Measurements from ENCODE around the gene APOB. TPM values are rescaled to one million over a fixed set of nuclear protein-coding genes. Genes with fewer than 3 reads are reported as not detected.
A peak's percentile ranks its signal among the peaks of the same experiment; 100 is the strongest.

The APOB gene
- total and polyA plus RNA-seq, 2 of the 13 experiments (the other 11 are each of a cell fraction or from before 2014, with no cell fraction given) = 1,569 to 2,515 TPM

DNA sequence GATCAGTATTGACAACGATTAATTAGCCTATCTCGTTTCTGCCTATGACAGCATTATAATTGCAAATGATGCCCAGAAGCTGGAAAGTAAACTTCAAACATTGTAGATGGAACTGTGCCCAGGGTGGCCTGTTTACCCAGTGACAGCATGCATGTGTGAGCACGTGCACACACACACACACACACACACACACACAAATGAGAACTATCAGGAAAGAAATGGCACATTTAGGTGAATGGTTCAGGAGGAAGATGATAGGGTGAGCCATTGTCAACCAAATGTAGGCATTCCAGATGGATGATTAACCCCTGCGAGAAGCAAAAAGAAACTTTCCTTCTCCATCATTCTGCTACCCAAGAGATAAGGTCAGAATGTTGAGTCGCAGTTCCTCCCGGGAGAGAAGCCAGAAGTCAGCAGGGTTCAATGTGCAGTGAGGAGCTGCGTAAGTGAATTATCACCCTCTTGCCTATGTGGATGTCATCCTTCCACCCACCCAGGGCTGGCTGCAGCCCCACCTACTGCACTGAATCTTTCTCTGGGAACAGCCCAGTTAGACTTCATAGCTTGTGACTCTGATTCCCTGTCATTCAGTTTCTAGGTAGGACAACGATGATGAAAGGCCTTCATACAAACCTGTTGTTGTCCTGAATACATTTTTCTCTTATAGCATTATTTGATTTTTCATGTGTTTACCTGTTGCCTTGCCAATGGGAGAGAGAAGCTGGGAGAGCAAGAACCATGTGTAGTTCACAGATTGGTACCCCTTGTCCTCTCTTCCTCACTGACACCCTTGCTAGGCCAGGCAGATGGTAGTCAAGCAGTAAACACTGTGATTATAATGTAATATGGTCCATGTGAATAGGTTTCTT, 3.5 kb upstream of the APOB start (continued):
- TF ChIP-seq, protein P1, sequence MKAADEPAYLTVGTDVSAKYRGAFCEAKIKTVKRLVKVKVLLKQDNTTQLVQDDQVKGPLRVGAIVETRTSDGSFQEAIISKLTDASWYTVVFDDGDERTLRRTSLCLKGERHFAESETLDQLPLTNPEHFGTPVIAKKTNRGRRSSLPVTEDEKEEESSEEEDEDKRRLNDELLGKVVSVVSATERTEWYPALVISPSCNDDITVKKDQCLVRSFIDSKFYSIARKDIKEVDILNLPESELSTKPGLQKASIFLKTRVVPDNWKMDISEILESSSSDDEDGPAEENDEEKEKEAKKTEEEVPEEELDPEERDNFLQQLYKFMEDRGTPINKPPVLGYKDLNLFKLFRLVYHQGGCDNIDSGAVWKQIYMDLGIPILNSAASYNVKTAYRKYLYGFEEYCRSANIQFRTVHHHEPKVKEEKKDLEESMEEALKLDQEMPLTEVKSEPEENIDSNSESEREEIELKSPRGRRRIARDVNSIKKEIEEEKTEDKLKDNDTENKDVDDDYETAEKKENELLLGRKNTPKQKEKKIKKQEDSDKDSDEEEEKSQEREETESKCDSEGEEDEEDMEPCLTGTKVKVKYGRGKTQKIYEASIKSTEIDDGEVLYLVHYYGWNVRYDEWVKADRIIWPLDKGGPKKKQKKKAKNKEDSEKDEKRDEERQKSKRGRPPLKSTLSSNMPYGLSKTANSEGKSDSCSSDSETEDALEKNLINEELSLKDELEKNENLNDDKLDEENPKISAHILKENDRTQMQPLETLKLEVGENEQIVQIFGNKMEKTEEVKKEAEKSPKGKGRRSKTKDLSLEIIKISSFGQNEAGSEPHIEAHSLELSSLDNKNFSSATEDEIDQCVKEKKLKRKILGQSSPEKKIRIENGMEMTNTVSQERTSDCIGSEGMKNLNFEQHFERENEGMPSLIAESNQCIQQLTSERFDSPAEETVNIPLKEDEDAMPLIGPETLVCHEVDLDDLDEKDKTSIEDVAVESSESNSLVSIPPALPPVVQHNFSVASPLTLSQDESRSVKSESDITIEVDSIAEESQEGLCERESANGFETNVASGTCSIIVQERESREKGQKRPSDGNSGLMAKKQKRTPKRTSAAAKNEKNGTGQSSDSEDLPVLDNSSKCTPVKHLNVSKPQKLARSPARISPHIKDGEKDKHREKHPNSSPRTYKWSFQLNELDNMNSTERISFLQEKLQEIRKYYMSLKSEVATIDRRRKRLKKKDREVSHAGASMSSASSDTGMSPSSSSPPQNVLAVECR (CRISPR knock-in tag; IDR thresholded peaks at IDR 0.05; ENCODE audit: borderline replicate concordance) = peak; percentile 68; the same call in 1 of the 2 replicates
- TF ChIP-seq ZNF34 (CRISPR knock-in tag; IDR thresholded peaks at IDR 0.05; ENCODE audit: borderline replicate concordance) (0 out of 2 replicates have a peak, but pooled peaks have one; percentile 44), ZNF230 (CRISPR knock-in tag; IDR thresholded peaks at IDR 0.05) (0 out of 2 replicates have a peak, but pooled peaks have one; percentile 29), ZNF678 (CRISPR knock-in tag; IDR thresholded peaks at IDR 0.05) (no peak), KLF6 (CRISPR knock-in tag; IDR thresholded peaks at IDR 0.05) (no peak), KDM2A (CRISPR knock-in tag; IDR thresholded peaks at IDR 0.05; ENCODE audit: borderline replicate concordance, low read depth) (0 out of 2 replicates have a peak, but pooled peaks have one; percentile 20)
- TF ChIP-seq, protein P2, sequence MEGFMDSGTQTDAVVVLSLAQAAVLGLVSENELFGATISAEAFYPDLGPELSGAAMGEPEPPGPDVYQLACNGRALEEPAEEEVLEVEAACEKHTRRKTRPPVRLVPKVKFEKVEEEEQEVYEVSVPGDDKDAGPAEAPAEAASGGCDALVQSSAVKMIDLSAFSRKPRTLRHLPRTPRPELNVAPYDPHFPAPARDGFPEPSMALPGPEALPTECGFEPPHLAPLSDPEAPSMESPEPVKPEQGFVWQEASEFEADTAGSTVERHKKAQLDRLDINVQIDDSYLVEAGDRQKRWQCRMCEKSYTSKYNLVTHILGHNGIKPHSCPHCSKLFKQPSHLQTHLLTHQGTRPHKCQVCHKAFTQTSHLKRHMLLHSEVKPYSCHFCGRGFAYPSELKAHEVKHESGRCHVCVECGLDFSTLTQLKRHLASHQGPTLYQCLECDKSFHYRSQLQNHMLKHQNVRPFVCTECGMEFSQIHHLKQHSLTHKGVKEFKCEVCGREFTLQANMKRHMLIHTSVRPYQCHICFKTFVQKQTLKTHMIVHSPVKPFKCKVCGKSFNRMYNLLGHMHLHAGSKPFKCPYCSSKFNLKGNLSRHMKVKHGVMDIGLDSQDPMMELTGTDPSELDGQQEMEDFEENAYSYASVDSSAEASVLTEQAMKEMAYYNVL (CRISPR knock-in tag; IDR thresholded peaks at IDR 0.05; ENCODE audit: borderline replicate concordance) = 0 out of 2 replicates have a peak, but pooled peaks have one; percentile 21
- TF ChIP-seq, protein P3, sequence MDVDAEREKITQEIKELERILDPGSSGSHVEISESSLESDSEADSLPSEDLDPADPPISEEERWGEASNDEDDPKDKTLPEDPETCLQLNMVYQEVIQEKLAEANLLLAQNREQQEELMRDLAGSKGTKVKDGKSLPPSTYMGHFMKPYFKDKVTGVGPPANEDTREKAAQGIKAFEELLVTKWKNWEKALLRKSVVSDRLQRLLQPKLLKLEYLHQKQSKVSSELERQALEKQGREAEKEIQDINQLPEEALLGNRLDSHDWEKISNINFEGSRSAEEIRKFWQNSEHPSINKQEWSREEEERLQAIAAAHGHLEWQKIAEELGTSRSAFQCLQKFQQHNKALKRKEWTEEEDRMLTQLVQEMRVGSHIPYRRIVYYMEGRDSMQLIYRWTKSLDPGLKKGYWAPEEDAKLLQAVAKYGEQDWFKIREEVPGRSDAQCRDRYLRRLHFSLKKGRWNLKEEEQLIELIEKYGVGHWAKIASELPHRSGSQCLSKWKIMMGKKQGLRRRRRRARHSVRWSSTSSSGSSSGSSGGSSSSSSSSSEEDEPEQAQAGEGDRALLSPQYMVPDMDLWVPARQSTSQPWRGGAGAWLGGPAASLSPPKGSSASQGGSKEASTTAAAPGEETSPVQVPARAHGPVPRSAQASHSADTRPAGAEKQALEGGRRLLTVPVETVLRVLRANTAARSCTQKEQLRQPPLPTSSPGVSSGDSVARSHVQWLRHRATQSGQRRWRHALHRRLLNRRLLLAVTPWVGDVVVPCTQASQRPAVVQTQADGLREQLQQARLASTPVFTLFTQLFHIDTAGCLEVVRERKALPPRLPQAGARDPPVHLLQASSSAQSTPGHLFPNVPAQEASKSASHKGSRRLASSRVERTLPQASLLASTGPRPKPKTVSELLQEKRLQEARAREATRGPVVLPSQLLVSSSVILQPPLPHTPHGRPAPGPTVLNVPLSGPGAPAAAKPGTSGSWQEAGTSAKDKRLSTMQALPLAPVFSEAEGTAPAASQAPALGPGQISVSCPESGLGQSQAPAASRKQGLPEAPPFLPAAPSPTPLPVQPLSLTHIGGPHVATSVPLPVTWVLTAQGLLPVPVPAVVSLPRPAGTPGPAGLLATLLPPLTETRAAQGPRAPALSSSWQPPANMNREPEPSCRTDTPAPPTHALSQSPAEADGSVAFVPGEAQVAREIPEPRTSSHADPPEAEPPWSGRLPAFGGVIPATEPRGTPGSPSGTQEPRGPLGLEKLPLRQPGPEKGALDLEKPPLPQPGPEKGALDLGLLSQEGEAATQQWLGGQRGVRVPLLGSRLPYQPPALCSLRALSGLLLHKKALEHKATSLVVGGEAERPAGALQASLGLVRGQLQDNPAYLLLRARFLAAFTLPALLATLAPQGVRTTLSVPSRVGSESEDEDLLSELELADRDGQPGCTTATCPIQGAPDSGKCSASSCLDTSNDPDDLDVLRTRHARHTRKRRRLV (CRISPR knock-in tag; IDR thresholded peaks at IDR 0.05) = peak; percentile 53; the same call in 1 of the 2 replicates

All from HepG2 (cell line).